Aorta (tissue), 5 donors: Measurements from ENCODE around the gene SLC2A6. TPM values are rescaled to one million over a fixed set of nuclear protein-coding genes. Genes with fewer than 3 reads are reported as not detected.

Experiments
- ATAC-seq: fragments of 200-7000 bp; cut with Tn5 transposase; one replicate; pipeline ENCODE4 v1.9.1; 2022; ENCODE audit warnings: moderate library complexity; ENCODE audit not compliant: low FRiP score
- DNase-seq, 2 donors: peaks; one replicate each; pipeline ENCODE4 v3.0.0-alpha.2; 2020
- H3K27ac ChIP-seq, 2 donors: one replicate each; pipeline ENCODE4 v1.5.1; 2013; ENCODE audit warnings: low read length in 2 of 2, mild to moderate bottlenecking in 2 of 2, moderate library complexity in 2 of 2, control low read depth in 1 of 2, inconsistent platforms in 1 of 2, low read depth in 1 of 2
- H3K27me3 ChIP-seq, 2 donors: one replicate each; pipeline ENCODE4 v1.6.1; 2013; ENCODE audit warnings: control low read depth in 1 of 2, low read length in 1 of 2, mild to moderate bottlenecking in 1 of 2, moderate library complexity in 1 of 2; ENCODE audit not compliant: insufficient read depth in 2 of 2, control insufficient read depth in 1 of 2
- H3K36me3 ChIP-seq, 2 donors: one replicate each; pipeline ENCODE4 v1.6.1; 2013; ENCODE audit warnings: control low read depth in 1 of 2, low read length in 1 of 2, mild to moderate bottlenecking in 1 of 2; ENCODE audit not compliant: insufficient read depth in 2 of 2, control insufficient read depth in 1 of 2
- H3K4me1 ChIP-seq, 2 donors: one replicate each; pipeline ENCODE4 v1.6.1; 2013; ENCODE audit warnings: low read length in 2 of 2, control low read depth in 1 of 2, mild to moderate bottlenecking in 1 of 2, moderate library complexity in 1 of 2; ENCODE audit not compliant: insufficient read depth in 2 of 2, control insufficient read depth in 1 of 2
- H3K4me3 ChIP-seq, 2 donors: one replicate each; pipeline ENCODE4 v1.5.1; 2013; ENCODE audit warnings: low read length in 2 of 2, control low read depth in 1 of 2, mild to moderate bottlenecking in 1 of 2
- H3K9me3 ChIP-seq: one replicate; pipeline ENCODE4 v1.6.1; 2013; ENCODE audit warnings: mild to moderate bottlenecking, low read length; ENCODE audit not compliant: control insufficient read depth
- WGBS, 2 donors: extraction: QIAGEN DNeasy Blood & Tissue Kit; methylation state at CpG; one replicate each; pipeline ENCODE4 v1.1.7; 2013; 5-methylcytosine and 5-hydroxymethylcytosine counted together
- intact Hi-C, 2 donors: fragments of 100-400 bp; cut with DNase I; formaldehyde crosslinking; loops; one replicate each; pipeline versions ENCODE4 v1.14.2 to v1.15.0; 2022
- polyA plus RNA-seq, 2 donors: library from polyadenylated mRNA; stranded (reverse); fragments of 200-250 nt; gene quantifications; one replicate each; pipeline ENCODE4 v1.2.3, GENCODE V29; 2013
- total RNA-seq, 2 donors: library from RNA; stranded (reverse); fragmentation: NEBNext Ultra II Directional; extraction: Animal tissue kit (Norgen Biotek cat#: 25700); gene quantifications; one replicate each; pipeline ENCODE4 v1.2.1, GENCODE V29; 2021
- donor health status: healthy with polysubstance abuse.
- donor health status: Bipolar disorder and iron deficiency.
- donor health status: DM: no; HTN: no; CAD: no.
- donor health status: DM: no; HTN: no; CAD: no.
- donor health status: DM: yes; HTN: yes; CAD: no.

SLC2A6 gene
- total and polyA plus RNA-seq, 4 donors: 1.5 to 5.8 (median 2.9) TPM

DNA sequence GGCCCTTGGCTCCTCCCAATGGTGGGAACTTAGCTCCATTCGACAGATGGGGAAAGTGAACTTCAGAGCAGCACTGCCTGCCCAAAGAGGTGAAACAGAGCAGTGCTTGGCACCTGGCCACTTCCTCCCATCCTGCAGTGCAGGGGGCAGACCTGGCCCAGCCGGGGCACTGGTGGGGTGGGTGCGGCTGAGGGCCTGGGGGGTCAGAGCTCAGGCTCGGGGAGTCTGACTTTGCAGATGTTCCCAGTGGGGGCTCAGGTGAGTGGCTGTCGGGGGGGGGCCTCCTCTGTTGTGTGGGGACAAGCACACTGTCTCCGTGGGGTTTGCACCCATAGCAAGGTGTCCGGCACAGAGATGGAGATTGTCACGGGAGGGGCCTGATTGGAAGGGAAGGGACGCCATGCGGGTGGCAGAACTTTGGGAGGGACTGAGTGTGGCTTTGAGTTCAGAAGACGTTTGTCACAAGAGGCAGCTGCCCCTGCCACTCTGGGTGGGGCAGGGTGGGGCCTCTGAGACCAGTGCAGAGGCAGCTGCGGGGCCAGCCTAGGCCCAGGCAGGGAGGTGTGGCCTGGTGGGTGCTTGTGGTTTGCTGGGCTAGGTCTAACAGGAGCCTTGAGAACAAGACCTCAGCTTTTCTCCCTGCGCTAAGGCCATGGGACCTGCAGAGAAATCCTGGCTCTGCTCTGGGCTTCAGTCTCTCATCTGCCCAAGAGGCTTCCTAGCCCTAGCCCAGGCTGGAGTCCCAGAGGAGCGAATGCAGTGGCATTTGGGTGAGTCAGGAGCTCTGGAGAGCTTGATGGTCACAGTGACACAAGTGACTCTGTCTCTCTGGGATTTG is 43.4 kb upstream of the SLC2A6 start:
- Histone ChIP-seq H3K9me3 (no peaks in the 10 kb centered on the region), H3K27me3 (no peaks in the 10 kb centered on the region), H3K36me3 (no peaks in the 10 kb centered on the region), H3K27ac (no peak overlapping the region), H3K4me3 (no peak overlapping the region), H3K4me1 (no peaks in the 10 kb centered on the region)
- ATAC-seq (no peak), DNase-seq (no peak)
- WGBS, 2 donors: 89 to 92% methylated on average over 14 of the region's 14 CpGs
- intact Hi-C loops: no loop called here

DNA sequence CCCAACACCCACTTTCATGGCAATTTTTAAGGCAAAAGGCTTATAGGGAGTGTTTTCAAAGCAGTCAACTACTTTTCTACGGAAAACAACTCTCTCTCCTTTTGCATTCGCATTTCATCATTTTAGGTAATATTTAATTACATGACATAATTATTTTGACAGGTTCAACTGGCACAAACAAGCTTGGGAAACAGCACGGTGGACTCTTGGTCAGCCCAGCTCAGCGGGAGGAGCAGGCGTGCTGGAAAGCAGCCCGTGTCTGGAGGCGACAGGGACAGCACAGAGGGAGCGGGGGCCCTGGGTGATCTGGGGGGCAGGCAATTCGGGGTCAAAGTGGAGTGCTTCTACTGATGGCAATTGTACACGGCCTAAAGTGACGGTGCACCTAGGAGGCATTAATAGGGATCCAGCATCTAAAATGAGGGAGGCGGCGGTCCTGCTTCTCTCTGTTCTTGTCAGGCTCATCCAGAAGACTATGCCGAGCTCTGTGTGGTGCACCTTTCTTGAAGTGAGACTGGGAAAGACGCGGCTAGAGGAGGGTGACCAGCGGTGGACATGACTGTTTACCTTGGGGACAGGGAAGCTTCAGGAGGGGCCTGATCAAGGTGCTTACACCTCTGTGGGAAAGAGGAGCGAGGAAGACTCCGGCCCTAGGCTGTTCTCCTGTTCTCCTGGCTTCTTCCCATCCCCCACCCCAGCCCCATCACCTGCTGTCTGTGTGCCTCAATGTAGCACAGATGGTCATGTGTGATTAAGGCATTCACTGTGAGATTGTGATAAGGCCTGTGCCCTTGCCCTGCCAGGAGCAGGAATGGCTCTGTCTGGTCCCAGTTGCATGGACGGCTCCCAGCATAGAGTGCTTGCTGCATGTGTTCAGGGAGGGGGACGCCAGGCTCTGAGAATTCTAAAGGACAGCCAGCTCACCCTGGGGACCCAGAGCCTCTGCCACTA is 42.5 kb upstream of the SLC2A6 start:
- no peaks in the 10 kb centered on the region for H3K9me3 ChIP-seq
- H3K4me1 ChIP-seq: no peaks in the 10 kb centered on the region
- 93% methylated on average over 21 of the region's 21 CpGs for WGBS, 2 donors
- no peak overlapping the region for H3K27ac ChIP-seq
- ATAC-seq (no peak), DNase-seq (no peak)
- no peak overlapping the region for H3K4me3 ChIP-seq
- no peaks in the 10 kb centered on the region for H3K36me3 ChIP-seq
- intact Hi-C loops: no loop called here
- no peaks in the 10 kb centered on the region for H3K27me3 ChIP-seq

DNA sequence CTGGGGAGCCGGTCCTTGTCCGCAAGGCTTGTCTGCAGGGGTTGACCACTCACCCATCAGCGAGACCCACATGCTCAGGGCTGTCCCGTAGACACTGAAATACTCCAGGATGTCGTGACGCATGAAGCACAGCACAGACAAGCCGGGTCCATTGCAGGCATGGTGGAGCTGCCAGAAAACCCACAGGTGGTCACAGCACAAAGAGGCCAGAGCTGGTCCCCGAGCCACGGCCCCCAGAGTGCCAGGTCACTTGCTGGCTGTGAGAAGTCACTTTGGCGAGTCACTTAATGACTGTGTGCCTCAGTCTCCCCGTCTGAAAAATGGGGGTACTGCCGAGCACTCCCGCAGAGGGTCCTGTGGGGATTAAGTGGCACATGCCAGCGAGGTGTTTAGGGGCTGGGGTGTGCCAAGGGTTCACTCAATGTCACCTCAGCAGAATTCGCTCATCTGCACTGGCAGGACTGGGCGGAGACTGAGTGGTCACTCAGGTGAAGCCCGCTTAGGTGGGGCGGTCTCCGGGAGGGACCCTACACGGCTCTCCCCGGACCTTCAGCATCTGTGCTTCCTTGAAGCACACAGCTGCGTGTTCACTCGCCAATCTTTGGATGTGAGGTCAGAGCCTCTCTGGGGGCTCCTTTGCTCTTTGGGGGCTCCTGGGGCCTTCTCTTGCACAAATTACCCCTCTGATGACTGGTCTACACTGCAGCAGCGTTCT is 41.4 kb upstream of the SLC2A6 start:
- Histone ChIP-seq H3K36me3 (no peaks in the 10 kb centered on the region), H3K4me1 (no peaks in the 10 kb centered on the region), H3K27ac (no peak overlapping the region), H3K9me3 (no peaks in the 10 kb centered on the region), H3K27me3 (no peaks in the 10 kb centered on the region), H3K4me3 (no peak overlapping the region)
- intact Hi-C loops: no loop called here
- ATAC-seq: no peak
- DNase-seq: no peak
- 89 to 91% methylated on average over 24 of the region's 24 CpGs for WGBS, 2 donors

DNA sequence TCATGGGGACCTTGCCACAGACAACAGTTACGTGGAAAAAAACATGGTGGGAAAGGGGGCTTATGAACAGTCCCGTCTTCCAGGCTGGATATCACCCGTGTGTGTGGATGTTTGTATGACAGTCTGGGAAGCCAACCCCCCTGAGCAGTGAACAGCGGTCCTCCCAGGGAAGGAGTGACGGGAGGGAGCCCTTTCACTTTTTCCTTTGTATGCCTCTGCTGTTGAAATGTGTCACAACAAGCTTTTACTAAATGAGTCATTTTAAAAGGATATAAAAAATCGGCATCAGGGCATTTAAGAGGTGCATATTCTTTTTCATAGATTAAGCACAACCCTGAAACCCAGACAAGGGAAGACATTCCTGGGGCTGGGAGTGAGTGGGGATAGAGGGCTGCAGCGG is 40.8 kb upstream of the SLC2A6 start:
- H3K9me3 ChIP-seq: no peaks in the 10 kb centered on the region
- H3K4me3 ChIP-seq: no peak overlapping the region
- no peaks in the 10 kb centered on the region for H3K27me3 ChIP-seq
- no peak overlapping the region for H3K27ac ChIP-seq
- no peaks in the 10 kb centered on the region for H3K36me3 ChIP-seq
- intact Hi-C loops: no loop called here
- H3K4me1 ChIP-seq: no peaks in the 10 kb centered on the region
- WGBS, 2 donors: 77 to 80% methylated on average over 7 of the region's 7 CpGs
- ATAC-seq (no peak), DNase-seq (no peak)

DNA sequence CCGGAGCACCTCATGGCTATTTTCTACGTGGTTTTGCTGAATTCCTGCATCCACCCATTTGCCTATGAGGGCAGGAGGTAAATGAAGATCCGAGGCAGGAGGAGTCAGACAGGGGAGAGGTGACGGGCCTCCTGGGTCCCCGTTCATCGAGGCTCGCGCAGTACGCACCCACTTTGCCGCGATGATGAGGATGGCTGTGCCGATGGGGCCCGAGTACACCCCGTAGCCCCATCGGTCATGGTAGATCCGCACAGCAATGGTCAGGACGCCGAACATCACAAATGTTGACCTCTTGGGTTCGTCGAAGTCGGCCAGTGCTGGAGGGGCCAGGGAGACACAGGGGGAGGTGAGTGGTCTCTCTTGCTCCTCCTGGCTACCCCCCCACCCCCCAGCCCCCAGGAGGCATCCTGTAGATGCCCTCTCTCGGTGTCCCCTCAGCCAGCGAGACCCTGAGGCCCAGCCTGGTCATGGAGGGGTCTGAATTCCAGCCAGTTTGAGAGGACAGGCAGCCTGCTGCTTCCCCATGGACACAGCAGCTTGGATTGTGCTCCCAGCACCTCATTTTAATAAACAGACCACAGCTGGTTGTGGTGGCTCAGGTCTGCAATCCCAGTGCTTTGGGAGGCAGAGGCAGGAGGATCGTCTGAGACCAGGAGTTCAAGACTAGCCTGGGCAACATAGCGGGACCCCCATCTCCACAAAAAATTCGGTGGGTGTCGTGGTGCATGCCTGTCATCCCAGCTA is 40.0 kb upstream of the SLC2A6 start:
- intact Hi-C loops: no loop called here
- ATAC-seq: no peak
- Histone ChIP-seq H3K4me3 (no peak overlapping the region), H3K27ac (no peak overlapping the region), H3K4me1 (no peaks in the 10 kb centered on the region), H3K9me3 (no peaks in the 10 kb centered on the region), H3K36me3 (no peaks in the 10 kb centered on the region), H3K27me3 (no peaks in the 10 kb centered on the region)
- WGBS, 2 donors: 92 to 94% methylated on average over 27 of the region's 27 CpGs
- no peak for DNase-seq

DNA sequence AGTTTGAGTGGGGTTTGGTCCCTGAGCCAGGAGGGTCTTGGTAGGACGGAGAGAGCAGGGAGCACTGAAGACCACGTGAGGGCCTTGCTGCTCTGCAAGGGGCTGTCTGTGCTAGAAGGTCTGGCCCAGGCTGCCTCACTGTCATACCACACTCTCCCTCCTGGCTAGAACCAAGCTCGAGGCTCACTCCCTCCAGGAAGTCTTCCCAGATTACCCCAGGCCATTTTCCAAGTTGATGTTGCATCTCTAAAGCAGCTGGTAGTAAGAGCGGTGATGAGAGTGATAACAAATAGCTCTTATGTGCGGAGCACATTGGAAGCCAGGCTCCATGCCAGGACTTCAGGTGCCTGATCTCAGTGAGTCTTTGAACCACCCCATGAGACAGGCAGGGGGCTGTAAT is 39.3 kb upstream of the SLC2A6 start:
- 91 to 92% methylated on average over 5 of the region's 5 CpGs for WGBS, 2 donors
- Histone ChIP-seq H3K9me3 (no peaks in the 10 kb centered on the region), H3K4me3 (no peak overlapping the region), H3K27me3 (no peaks in the 10 kb centered on the region), H3K27ac (no peak overlapping the region), H3K36me3 (no peaks in the 10 kb centered on the region), H3K4me1 (no peaks in the 10 kb centered on the region)
- intact Hi-C loops: no loop called here
- DNase-seq (no peak), ATAC-seq (no peak)

DNA sequence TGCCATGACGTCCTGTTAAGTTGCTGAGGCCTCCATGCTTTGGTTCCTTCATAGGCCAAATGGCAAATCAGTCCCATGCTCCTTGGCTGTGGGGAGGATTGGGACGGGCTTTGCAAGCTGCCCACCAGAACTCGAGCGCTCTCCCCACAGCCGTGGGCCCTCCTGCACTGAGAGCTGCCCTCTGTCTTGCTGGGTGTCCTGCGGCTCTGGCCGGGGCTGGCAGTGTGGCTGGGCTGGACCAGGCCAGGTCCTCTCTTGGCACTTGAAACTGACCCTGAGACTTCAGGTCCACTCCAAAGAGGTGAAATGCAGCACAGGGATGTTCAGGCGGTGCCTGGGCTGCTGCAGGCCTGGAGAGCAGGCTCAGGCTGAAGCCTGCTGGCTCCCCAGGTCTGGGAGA is 38.8 kb upstream of the SLC2A6 start:
- H3K4me1 ChIP-seq: no peaks in the 10 kb centered on the region
- intact Hi-C loops: no loop called here
- H3K36me3 ChIP-seq: no peaks in the 10 kb centered on the region
- ATAC-seq (no peak), DNase-seq (no peak)
- H3K27me3 ChIP-seq: no peaks in the 10 kb centered on the region
- 85% methylated on average over 8 of the region's 8 CpGs for WGBS, 2 donors
- H3K4me3 ChIP-seq: no peak overlapping the region
- no peaks in the 10 kb centered on the region for H3K9me3 ChIP-seq
- H3K27ac ChIP-seq: no peak overlapping the region

DNA sequence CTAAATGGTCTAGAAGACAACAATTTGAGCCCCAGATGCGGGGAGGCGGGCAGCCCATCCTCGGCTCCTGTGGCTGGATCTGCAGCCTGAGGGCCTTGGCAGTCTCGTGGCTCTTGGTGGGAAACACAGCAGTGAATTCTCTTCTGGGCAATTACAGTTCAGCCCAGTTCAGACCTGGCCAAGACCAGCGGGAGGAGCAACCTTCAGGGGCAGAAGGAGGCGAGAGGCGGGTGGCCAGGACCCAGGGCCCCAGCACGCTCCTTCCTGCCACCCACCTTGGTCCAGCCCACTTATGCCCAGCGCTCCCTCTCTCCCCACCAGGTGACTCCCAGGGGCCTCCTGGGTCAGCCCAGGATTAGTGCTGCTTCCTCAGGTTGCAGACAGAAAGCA is 38.1 kb upstream of the SLC2A6 start:
- DNase-seq (no peak), ATAC-seq (no peak)
- no peaks in the 10 kb centered on the region for H3K9me3 ChIP-seq
- intact Hi-C loops: no loop called here
- H3K27ac ChIP-seq: no peak overlapping the region
- WGBS, 2 donors: 95 to 97% methylated on average over 8 to 9 of the region's 9 CpGs
- H3K36me3 ChIP-seq: no peaks in the 10 kb centered on the region
- H3K4me3 ChIP-seq: no peak overlapping the region
- H3K27me3 ChIP-seq: no peaks in the 10 kb centered on the region
- H3K4me1 ChIP-seq: no peaks in the 10 kb centered on the region
